GM12878 (cell line): Measurements from ENCODE around the gene NOTCH4. TPM values are rescaled to one million over a fixed set of nuclear protein-coding genes. Genes with fewer than 3 reads are reported as not detected.

Experiments
- ATAC-seq: fragments of 200-7000 bp; cut with Tn5 transposase; 3 replicates; pipeline ENCODE4 v1.9.1; 2020; ENCODE audit warnings: mild to moderate bottlenecking, moderate library complexity
- BruUV-seq: library from RNA; stranded (reverse); fragments of 400-500 nt; replicated peaks from 2 replicates; lab custom pipeline; 2021; lab: Mats Ljungman, UMichigan
- CTCF ChIA-PET: fragments of 300-600 bp; sonication (Branson Sonifier 250); formaldehyde crosslinking; extraction: SDS; loops from one replicate; lab custom pipeline; 2021; ENCODE audit warnings: inconsistent platforms; lab: Yijun Ruan, JAX
- POLR2A ChIA-PET: fragments of 350-600 bp; formaldehyde crosslinking; extraction: SDS; loops from one replicate; lab custom pipeline; 2021; ENCODE audit warnings: inconsistent platforms; lab: Charles Lee
- RAD21 ChIA-PET: fragments of 300-600 bp; sonication (Branson Sonifier 250); formaldehyde crosslinking; loops from one replicate; lab custom pipeline; 2023; ENCODE audit warnings: antibody characterized with exemption; ENCODE audit not compliant: unreplicated experiment; lab: Charles Lee
- SMC1A ChIA-PET: fragments of 300-600 bp; sonication (Branson Sonifier 250); formaldehyde crosslinking; loops from one replicate; lab custom pipeline; 2023; ENCODE audit not compliant: unreplicated experiment, uncharacterized antibody; lab: Charles Lee
- DNase-seq: peaks from one replicate; pipeline ENCODE4 v3.0.0-alpha.2; 2011; ENCODE audit warnings: low read depth, low spot score
- FAIRE-seq: peaks from 3 replicates; lab custom pipeline; 2011; peaks lifted over from hg19 to GRCh38; lab: Jason Lieb, UNC
- H2AFZ ChIP-seq: 2 replicates; pipeline ENCODE4 v1.6.0; 2011; ENCODE audit warnings: low read depth, low read length, control low read depth; ENCODE audit not compliant: control insufficient read depth
- H3K27ac ChIP-seq: 2 replicates; pipeline ENCODE4 v1.5.1; 2011; ENCODE audit warnings: control low read depth; ENCODE audit not compliant: control insufficient read depth, insufficient read depth
- H3K27me3 ChIP-seq, 2 experiments: replicated peaks in 1 of 2; 2 replicates each; pipeline versions ENCODE4 v1.6.0 to v1.6.1; 2011; ENCODE audit warnings: low read length in 1 of 2; ENCODE audit not compliant: control insufficient read depth in 2 of 2, insufficient read depth in 2 of 2
- H3K36me3 ChIP-seq, 2 experiments: 2 replicates each; pipeline ENCODE4 v1.5.1; 2011; ENCODE audit warnings: low read length in 1 of 2; ENCODE audit not compliant: control insufficient read depth in 2 of 2, insufficient read depth in 2 of 2
- H3K4me1 ChIP-seq: 2 replicates; pipeline ENCODE4 v1.6.1; 2011; ENCODE audit warnings: mild to moderate bottlenecking, low read length, moderate library complexity, mixed read lengths; ENCODE audit not compliant: control insufficient read depth, insufficient read depth
- H3K4me2 ChIP-seq: 2 replicates; pipeline ENCODE4 v1.6.0; 2011; ENCODE audit warnings: control low read depth; ENCODE audit not compliant: control insufficient read depth, insufficient read depth
- H3K4me3 ChIP-seq: fragments of 200-600 bp; sonication (generic); 2 replicates; pipeline ENCODE4 v1.5.1; 2016
- H3K79me2 ChIP-seq: 2 replicates; pipeline ENCODE4 v1.6.0; 2011; ENCODE audit warnings: low read length; ENCODE audit not compliant: control insufficient read depth, insufficient read depth
- H3K9ac ChIP-seq: 2 replicates; pipeline ENCODE4 v1.8.0; 2011; ENCODE audit warnings: low read length, control low read depth, mixed read lengths; ENCODE audit not compliant: control insufficient read depth, insufficient read depth
- H3K9me3 ChIP-seq: replicated peaks from 3 replicates; pipeline ENCODE4 v1.5.1; 2011; ENCODE audit warnings: mild to moderate bottlenecking, low read length; ENCODE audit not compliant: control insufficient read depth, insufficient read depth
- H4K20me1 ChIP-seq: 2 replicates; pipeline ENCODE4 v1.6.0; 2011; ENCODE audit not compliant: control insufficient read depth, insufficient read depth
- ATF7 ChIP-seq: fragments of 450-650 bp; IDR thresholded peaks from 2 replicates; pipeline ENCODE4 v1.6.1; 2016; ENCODE audit warnings: low read depth, mild to moderate bottlenecking
- CHD1 ChIP-seq: IDR thresholded peaks from 2 replicates; pipeline ENCODE4 v1.6.1; 2012; ENCODE audit warnings: low read depth, low read length, improper control_type of control experiment
- CHD2 ChIP-seq: IDR thresholded peaks from 2 replicates; pipeline ENCODE4 v1.6.1; 2011; ENCODE audit warnings: low read depth, low read length, improper control_type of control experiment, borderline replicate concordance
- CHD4 ChIP-seq: fragments of 200-600 bp; sonication (generic); IDR thresholded peaks from 2 replicates; pipeline ENCODE4 v1.6.1; 2016; ENCODE audit warnings: mild to moderate bottlenecking
- FOS ChIP-seq: IDR thresholded peaks from 3 replicates; pipeline ENCODE4 v1.6.1; 2011; ENCODE audit warnings: borderline replicate concordance; ENCODE audit not compliant: insufficient read length; ENCODE audit errors: extremely low read depth
- FOXM1 ChIP-seq: IDR thresholded peaks from 2 replicates; pipeline ENCODE4 v1.6.1; 2012; ENCODE audit warnings: low read depth, mild to moderate bottlenecking, inconsistent platforms, low read length, moderate library complexity
- HDGF ChIP-seq: fragments of 450-650 bp; IDR thresholded peaks from 2 replicates; pipeline ENCODE4 v1.6.1; 2016; ENCODE audit warnings: antibody characterized with exemption
- KLF5 ChIP-seq: fragments of 450-650 bp; IDR thresholded peaks from 2 replicates; pipeline ENCODE4 v1.6.1; 2014; ENCODE audit warnings: mild to moderate bottlenecking; ENCODE audit not compliant: partially characterized antibody
- MYB ChIP-seq: fragments of 150-350 bp; IDR thresholded peaks from 2 replicates; pipeline ENCODE4 v1.6.1; 2014; ENCODE audit warnings: mild to moderate bottlenecking, low read depth, low read length, borderline replicate concordance
- PAX5 ChIP-seq: IDR thresholded peaks from 2 replicates; pipeline ENCODE4 v1.6.1; 2011; ENCODE audit warnings: low read depth, low read length, borderline replicate concordance
- SIX5 ChIP-seq: IDR thresholded peaks from 2 replicates; pipeline ENCODE4 v1.6.1; 2011; ENCODE audit warnings: mild to moderate bottlenecking, low read depth, low read length, moderate library complexity; ENCODE audit not compliant: severe bottlenecking
- SMAD5 ChIP-seq: IDR thresholded peaks from 2 replicates; pipeline ENCODE4 v1.6.1; 2016; ENCODE audit warnings: antibody characterized with exemption, low read depth
- SMC3 ChIP-seq: IDR thresholded peaks from 2 replicates; pipeline ENCODE4 v1.6.1; 2011; ENCODE audit warnings: low read length, improper control_type of control experiment, borderline replicate concordance
- SREBF2 ChIP-seq: IDR thresholded peaks from 2 replicates; pipeline ENCODE4 v1.6.1; 2012; ENCODE audit warnings: mild to moderate bottlenecking, low read length
- STAT1 ChIP-seq: fragments of 450-650 bp; conservative IDR thresholded peaks from 2 replicates; pipeline ENCODE4 v1.6.1; 2014; ENCODE audit warnings: antibody characterized with exemption, mild to moderate bottlenecking
- STAT3 ChIP-seq: IDR thresholded peaks from 2 replicates; pipeline ENCODE4 v1.6.1; 2011; ENCODE audit warnings: low read depth, low read length, improper control_type of control experiment
- WRNIP1 ChIP-seq: IDR thresholded peaks from 2 replicates; pipeline ENCODE4 v1.6.1; 2011; ENCODE audit warnings: low read depth, low read length, improper control_type of control experiment, borderline replicate concordance
- YY1 ChIP-seq: IDR thresholded peaks from 2 replicates; pipeline ENCODE4 v1.6.1; 2011; ENCODE audit warnings: low read depth, mild to moderate bottlenecking, low read length
- ZNF217 ChIP-seq: fragments of 450-650 bp; IDR thresholded peaks from 2 replicates; pipeline ENCODE4 v1.6.1; 2017; ENCODE audit warnings: antibody characterized with exemption, mild to moderate bottlenecking
- WGBS: methylation state at CpG from one replicate; pipeline ENCODE4 v1.1.6; 2016; ENCODE audit warnings: low lambda C conversion rate; ENCODE audit not compliant: insufficient replicate concordance, insufficient coverage; ENCODE audit errors: missing lambda C conversion rate; 5-methylcytosine and 5-hydroxymethylcytosine counted together
- in situ Hi-C: fragments of 300-500 bp; cut with MboI; formaldehyde crosslinking; loops from 9 replicates; pipeline ENCODE4 v1.14.3; 2018; ENCODE audit warnings: mixed read lengths
- intact Hi-C: fragments of 100-400 bp; cut with micrococcal nuclease; formaldehyde crosslinking; loops from one replicate; pipeline ENCODE4 v1.14.2; 2022; ENCODE audit not compliant: unreplicated experiment
- polyA plus RNA-seq, 11 experiments: library from polyadenylated mRNA; depleted of rRNA in 4 of 11; unstranded in 6 of 11; stranded (reverse) in 5 of 11; fragments of >200 nt; fragmentation: Nextera tagmentation in 4 of 11; fragmentation: Illumina TruSeq in 1 of 11; extraction: Ambion mirVana in 4 of 11; extraction: Trizol in 1 of 11; gene quantifications; 1 replicate in 1 of 11; 2 replicates in 10 of 11; pipeline versions ENCODE4 v1.2.1 to v1.2.3, GENCODE V29; 2011 to 2016; ENCODE audit warnings: inconsistent platforms in 2 of 11, missing spikeins in 2 of 11, low read depth in 1 of 11
- total RNA-seq, 4 experiments: library from RNA; depleted of rRNA in 3 of 4; stranded (reverse); fragments of >200 nt in 3 of 4; fragmentation: Illumina TruSeq in 1 of 4; extraction: Trizol in 1 of 4; gene quantifications; 2 replicates each; pipeline versions ENCODE4 v1.2.1 to v1.2.3, GENCODE V29; 2013 to 2021
- TF ChIP-seq, protein P1 (sequence below): IDR thresholded peaks from 2 replicates; pipeline ENCODE4 v1.6.1; 2012; ENCODE audit warnings: low read length, inconsistent platforms
- TF ChIP-seq, protein P2 (sequence below): IDR thresholded peaks from 2 replicates; pipeline ENCODE4 v1.6.1; 2011; ENCODE audit warnings: low read depth, mild to moderate bottlenecking, low read length, moderate library complexity, borderline replicate concordance; ENCODE audit errors: extremely low read depth

NOTCH4 gene
- total and polyA plus RNA-seq, 10 of the 15 experiments (the other 5 are each of a cell fraction or from before 2014, with no cell fraction given): 0.66 to 3.3 (median 1.4) TPM

- TF ChIP-seq, protein P1, sequence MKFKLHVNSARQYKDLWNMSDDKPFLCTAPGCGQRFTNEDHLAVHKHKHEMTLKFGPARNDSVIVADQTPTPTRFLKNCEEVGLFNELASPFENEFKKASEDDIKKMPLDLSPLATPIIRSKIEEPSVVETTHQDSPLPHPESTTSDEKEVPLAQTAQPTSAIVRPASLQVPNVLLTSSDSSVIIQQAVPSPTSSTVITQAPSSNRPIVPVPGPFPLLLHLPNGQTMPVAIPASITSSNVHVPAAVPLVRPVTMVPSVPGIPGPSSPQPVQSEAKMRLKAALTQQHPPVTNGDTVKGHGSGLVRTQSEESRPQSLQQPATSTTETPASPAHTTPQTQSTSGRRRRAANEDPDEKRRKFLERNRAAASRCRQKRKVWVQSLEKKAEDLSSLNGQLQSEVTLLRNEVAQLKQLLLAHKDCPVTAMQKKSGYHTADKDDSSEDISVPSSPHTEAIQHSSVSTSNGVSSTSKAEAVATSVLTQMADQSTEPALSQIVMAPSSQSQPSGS: no peak
- TF ChIP-seq KLF5: no peak
- TF ChIP-seq SMC3: no peak
- TF ChIP-seq ATF7: no peak
- TF ChIP-seq MYB: no peak
- TF ChIP-seq STAT1: no peak
Observed at GRCh38 chr6:32174416-32174815, 49.5 kb downstream of the NOTCH4 start (continued).

DNA sequence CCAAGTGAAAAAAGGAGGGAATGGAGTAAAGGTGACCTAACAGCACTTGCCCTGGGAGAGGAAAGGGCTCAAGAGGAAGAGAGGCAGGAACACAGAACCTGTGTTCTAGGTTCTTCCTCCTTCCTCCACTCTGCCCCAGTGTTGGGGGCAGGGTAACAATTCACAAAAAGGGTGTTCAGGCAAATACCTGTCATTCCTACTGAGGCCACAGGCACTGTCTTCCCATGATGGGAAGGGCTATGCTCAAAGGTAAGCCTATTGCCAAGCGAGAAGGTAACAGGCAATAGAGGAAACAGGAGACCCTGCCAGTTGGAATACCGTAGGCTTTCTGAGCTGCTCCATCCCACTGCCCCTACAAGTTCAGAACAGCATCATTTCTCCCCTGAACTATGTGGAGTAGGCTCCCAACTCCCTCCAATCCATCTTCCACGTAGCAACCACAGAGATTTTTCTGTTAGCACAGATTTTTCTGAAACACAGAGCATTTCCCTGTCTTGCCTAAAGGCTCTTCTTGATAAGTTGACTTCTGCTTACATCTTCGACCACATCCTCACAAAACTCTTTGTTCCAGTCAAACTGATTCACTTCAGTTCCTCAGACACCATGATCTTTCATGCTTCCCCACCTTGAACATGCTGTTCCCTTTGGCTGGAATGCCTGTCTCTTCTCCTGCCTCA, 50.7 kb downstream of the NOTCH4 start:
- TF ChIP-seq SMC3 (no peak), SMAD5 (no peak), YY1 (no peak), ZNF217 (no peak), PAX5 (no peak), SIX5 (no peak), HDGF (no peak), FOS (no peak), CHD2 (no peak), STAT3 (no peak), FOXM1 (no peak), CHD4 (no peak), CHD1 (no peak), WRNIP1 (no peak), SREBF2 (no peak)
- TF ChIP-seq, protein P2, sequence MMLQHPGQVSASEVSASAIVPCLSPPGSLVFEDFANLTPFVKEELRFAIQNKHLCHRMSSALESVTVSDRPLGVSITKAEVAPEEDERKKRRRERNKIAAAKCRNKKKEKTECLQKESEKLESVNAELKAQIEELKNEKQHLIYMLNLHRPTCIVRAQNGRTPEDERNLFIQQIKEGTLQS: no peak
- no peak overlapping the region for H2AFZ ChIP-seq
- SMC1A ChIA-PET: no interaction called here
- H3K79me2 ChIP-seq: peaks cover 12% of the 10 kb centered on the region
- H3K9me3 ChIP-seq: no peaks in the 10 kb centered on the region
- BruUV-seq: no TSS peak
- in situ Hi-C loops (no loop called here), intact Hi-C loops (no loop called here)
- H3K4me2 ChIP-seq: no peak overlapping the region
- H3K27ac ChIP-seq: no peak overlapping the region
- ATAC-seq (no peak), DNase-seq (no peak), FAIRE-seq (no peak)
- H3K9ac ChIP-seq: no peak overlapping the region
- H4K20me1 ChIP-seq: no peaks in the 10 kb centered on the region
- POLR2A ChIA-PET: interaction anchor here (1.5 kb wide), 1 partner anchor 45 kb away, joined by 6 read pairs; the partner anchor contains the start of gene ATF6B
- H3K36me3 ChIP-seq: 0 out of 4 replicates have a peak, but pooled peaks cover 0 to 3% of the 10 kb centered on the region in 2 experiments
- H3K4me3 ChIP-seq: no peak overlapping the region
- 52% methylated on average over 4 of the region's 4 CpGs for WGBS
- no peaks in the 10 kb centered on the region for H3K27me3 ChIP-seq
- CTCF ChIA-PET: no interaction called here
- RAD21 ChIA-PET: no interaction called here
- H3K4me1 ChIP-seq: peaks cover 10% of the 10 kb centered on the region
